Suprapubic skin (tissue), 4 donors: ENCODE measurements around the gene FSTL3.
A peak's percentile ranks its signal among the peaks of the same experiment; 100 is the strongest.

Source experiments
- EP300 ChIP-seq: sonication (generic); formaldehyde crosslinking; IDR thresholded peaks from one replicate; pipeline ENCODE4 v1.6.1; 2017; ENCODE audit warnings: antibody characterized with exemption
- POLR2A ChIP-seq, 2 donors: fragments of 450-650 bp; IDR thresholded peaks; one replicate each; pipeline ENCODE4 v1.6.1; 2017; ENCODE audit warnings: antibody characterized with exemption in 2 of 2, mild to moderate bottlenecking in 2 of 2, moderate library complexity in 2 of 2
- POLR2AphosphoS5 ChIP-seq, 3 donors: sonication (generic); formaldehyde crosslinking; IDR thresholded peaks; one replicate each; pipeline ENCODE4 v1.6.1; 2017; ENCODE audit warnings: antibody characterized with exemption in 3 of 3
- TF ChIP-seq, protein P1 (sequence below), 2 donors: fragments of 200-600 bp in 1 of 2; fragments of 450-650 bp in 1 of 2; sonication (generic) in 1 of 2; IDR thresholded peaks; one replicate each; pipeline ENCODE4 v1.5.1; 2016 to 2019; ENCODE audit warnings: antibody characterized with exemption in 2 of 2, mild to moderate bottlenecking in 1 of 2, moderate library complexity in 1 of 2

DNA sequence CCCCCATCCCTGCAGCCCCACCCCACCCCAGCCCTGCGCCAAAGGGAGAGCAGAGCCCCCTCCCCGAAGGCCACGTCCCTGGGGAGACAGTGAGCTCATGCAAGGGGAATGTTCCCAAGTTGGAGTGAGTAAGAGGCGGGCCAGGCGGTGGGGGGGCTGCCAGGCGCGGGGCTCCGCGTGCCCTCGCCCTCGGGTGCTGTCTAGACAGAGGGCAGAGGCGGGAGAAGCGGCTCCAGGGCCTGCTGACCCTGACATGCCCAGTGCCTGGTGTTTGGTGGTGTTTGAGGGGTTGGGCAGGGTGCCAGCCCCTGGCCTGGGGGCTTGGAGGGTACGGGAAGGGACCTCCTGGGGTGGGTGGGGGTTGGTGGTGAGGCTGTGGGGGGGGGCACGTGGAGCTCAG lies 1.0 kb downstream of the FSTL3 start:
- TF ChIP-seq POLR2AphosphoS5 (IDR thresholded peaks at IDR 0.05) (peak in 2 of 3 donors; percentile 17 to 76), POLR2A (IDR thresholded peaks at IDR 0.05) (no peak), EP300 (no peak)
- TF ChIP-seq, protein P1, sequence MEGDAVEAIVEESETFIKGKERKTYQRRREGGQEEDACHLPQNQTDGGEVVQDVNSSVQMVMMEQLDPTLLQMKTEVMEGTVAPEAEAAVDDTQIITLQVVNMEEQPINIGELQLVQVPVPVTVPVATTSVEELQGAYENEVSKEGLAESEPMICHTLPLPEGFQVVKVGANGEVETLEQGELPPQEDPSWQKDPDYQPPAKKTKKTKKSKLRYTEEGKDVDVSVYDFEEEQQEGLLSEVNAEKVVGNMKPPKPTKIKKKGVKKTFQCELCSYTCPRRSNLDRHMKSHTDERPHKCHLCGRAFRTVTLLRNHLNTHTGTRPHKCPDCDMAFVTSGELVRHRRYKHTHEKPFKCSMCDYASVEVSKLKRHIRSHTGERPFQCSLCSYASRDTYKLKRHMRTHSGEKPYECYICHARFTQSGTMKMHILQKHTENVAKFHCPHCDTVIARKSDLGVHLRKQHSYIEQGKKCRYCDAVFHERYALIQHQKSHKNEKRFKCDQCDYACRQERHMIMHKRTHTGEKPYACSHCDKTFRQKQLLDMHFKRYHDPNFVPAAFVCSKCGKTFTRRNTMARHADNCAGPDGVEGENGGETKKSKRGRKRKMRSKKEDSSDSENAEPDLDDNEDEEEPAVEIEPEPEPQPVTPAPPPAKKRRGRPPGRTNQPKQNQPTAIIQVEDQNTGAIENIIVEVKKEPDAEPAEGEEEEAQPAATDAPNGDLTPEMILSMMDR (IDR thresholded peaks at IDR 0.05) = no peak
